Measurements from ENCODE around the gene EFNB1. TPM values are rescaled to one million over a fixed set of nuclear protein-coding genes. Genes with fewer than 3 reads are reported as not detected.

EFNB1 gene
- polyA plus RNA-seq, 2 of the 4 experiments (the other 2 are of a cell fraction) = 3.5 to 3.7 TPM

- no peak overlapping the region for H3K4me3 ChIP-seq
- TF ChIP-seq CBX8 (IDR thresholded peaks at IDR 0.05) (no peak), HES2 (IDR thresholded peaks at IDR 0.05) (no peak), CHD4 (IDR thresholded peaks at IDR 0.05; ENCODE audit: borderline replicate concordance) (no peak), BCL3 (IDR thresholded peaks at IDR 0.05) (no peak), E2F6 (IDR thresholded peaks at IDR 0.05; ENCODE audit: borderline replicate concordance, low read depth) (no peak), REST (IDR thresholded peaks at IDR 0.05) (no peak), MAFK (IDR thresholded peaks at IDR 0.05; ENCODE audit: partially characterized antibody) (no peak), POLR2AphosphoS2 (conservative IDR thresholded peaks at IDR 0.05; ENCODE audit: low read length) (no peak), CBX2 (IDR thresholded peaks at IDR 0.05; ENCODE audit: borderline replicate concordance, low read depth) (no peak), CEBPB (IDR thresholded peaks at IDR 0.05) (no peak), NR3C1 (IDR thresholded peaks at IDR 0.05) (no peak), CHD2 (IDR thresholded peaks at IDR 0.05; ENCODE audit: low read length, partially characterized antibody) (no peak)
- ATAC-seq = no peak
- no peak overlapping the region for H3K27ac ChIP-seq
- no peak overlapping the region for H3K4me2 ChIP-seq
- DNase-seq (ENCODE audit: low read depth in 1 of 2, low spot score in 1 of 2) = no peak
- H3K4me1 ChIP-seq = no peaks in the 10 kb centered on the region
- POLR2A ChIA-PET = interaction anchor here (1.0 kb wide), 1 partner anchor 387 kb away, joined by 3 read pairs; no protein-coding TSS in a partner anchor
- H3K9me3 ChIP-seq = no peaks in the 10 kb centered on the region
- 89% methylated on average over 5 of the region's 5 CpGs for WGBS (ENCODE audit: missing lambda C conversion rate)
- CTCF ChIA-PET = interaction anchor here (16.6 kb wide), 1 partner anchor 382 kb away, joined by 327 read pairs; no protein-coding TSS in a partner anchor
- no peak for FAIRE-seq
These were observed 6.6 kb downstream of the EFNB1 start for GRCh38 chrX:68835468-68835867.

- CTCF ChIA-PET = interaction anchor here (0.6 to 2.9 kb wide), 3 partner anchors 9 to 385 kb away, joined by 3 to 19 read pairs (median 3); partner anchors contain the start of gene EFNB1
- POLR2A ChIA-PET = no interaction called here
- DNase-seq (ENCODE audit: low read depth in 1 of 2, low spot score in 1 of 2) = no peak
- TF ChIP-seq HOXA7 (CRISPR knock-in tag; IDR thresholded peaks at IDR 0.05) = no peak
- no peak for TF ChIP-seq ZSCAN20 (CRISPR knock-in tag; IDR thresholded peaks at IDR 0.05)
- no peak for TF ChIP-seq BHLHE40 (IDR thresholded peaks at IDR 0.05; ENCODE audit: low read depth, low read length)
- no peak for TF ChIP-seq HMGXB4 (CRISPR knock-in tag; IDR thresholded peaks at IDR 0.05; ENCODE audit: borderline replicate concordance)
- TF ChIP-seq NPAS2 (CRISPR knock-in tag; IDR thresholded peaks at IDR 0.05; ENCODE audit: borderline replicate concordance) = no peak
- TF ChIP-seq EHMT2 (IDR thresholded peaks at IDR 0.05; ENCODE audit: low read depth) = no peak
- no peak for TF ChIP-seq CBX2 (IDR thresholded peaks at IDR 0.05; ENCODE audit: borderline replicate concordance, low read depth)
- TF ChIP-seq JUNB (IDR thresholded peaks at IDR 0.05) = no peak
- TF ChIP-seq TFCP2L1 (CRISPR knock-in tag; IDR thresholded peaks at IDR 0.05) = no peak
- TF ChIP-seq RFX5 (IDR thresholded peaks at IDR 0.05) = no peak
- TF ChIP-seq HOXB13 (CRISPR knock-in tag; IDR thresholded peaks at IDR 0.05; ENCODE audit: low read depth) = no peak
- TF ChIP-seq ZFP36 (IDR thresholded peaks at IDR 0.05; ENCODE audit: borderline replicate concordance, partially characterized antibody) = no peak
- no peak for TF ChIP-seq TP53 (CRISPR knock-in tag; IDR thresholded peaks at IDR 0.05)
- no peak for TF ChIP-seq USF2 (IDR thresholded peaks at IDR 0.05)
- TF ChIP-seq CHD4 (IDR thresholded peaks at IDR 0.05; ENCODE audit: borderline replicate concordance) = no peak
- no peak for TF ChIP-seq HES2 (IDR thresholded peaks at IDR 0.05)
- no peak for TF ChIP-seq JUN (IDR thresholded peaks at IDR 0.05)
- TF ChIP-seq ELK1 (IDR thresholded peaks at IDR 0.05; ENCODE audit: low read depth, low read length) = no peak
- H3K4me2 ChIP-seq = no peak overlapping the region
- 59% methylated on average over 3 of the region's 3 CpGs for WGBS (ENCODE audit: missing lambda C conversion rate)
- H3K9me3 ChIP-seq = no peaks in the 10 kb centered on the region
- no peak overlapping the region for H3K4me3 ChIP-seq
- H3K27ac ChIP-seq = no peak overlapping the region
- ATAC-seq = no peak
- H3K4me1 ChIP-seq = peaks cover 9% of the 10 kb centered on the region
- no peak for FAIRE-seq
These were observed 8.3 kb downstream of the EFNB1 start for GRCh38 chrX:68837119-68837518.
